Fibroblast of skin of right biceps (primary cell): ENCODE results near the gene GRM2.
A peak's percentile ranks its signal among the peaks of the same experiment; 100 is the strongest.

Source experiments
- DNase-seq: peaks from one replicate; pipeline ENCODE4 v3.0.0-alpha.2; 2013

GRM2 gene

GRCh38 chr3:51706021-51706485 lies 815 bp upstream of the GRM2 start:
- DNase-seq: no peak

GRCh38 chr3:51708216-51708845 lies 1.5 kb downstream of the GRM2 start:
- DNase-seq: no peak

- no peak for DNase-seq
Measured at GRCh38 chr3:51709004-51709420, 2.1 kb downstream of the GRM2 start.

- DNase-seq: no peak
Measured at GRCh38 chr3:51709675-51710074, 2.8 kb downstream of the GRM2 start.

GRCh38 chr3:51710631-51711351 lies 3.9 kb downstream of the GRM2 start:
- no peak for DNase-seq

GRCh38 chr3:51711352-51712037 lies 4.6 kb downstream of the GRM2 start:
- no peak for DNase-seq

- no peak for DNase-seq
Measured at GRCh38 chr3:51712038-51712420, 5.2 kb downstream of the GRM2 start.

GRCh38 chr3:51712511-51712931 lies 5.7 kb downstream of the GRM2 start:
- no peak for DNase-seq

- no peak for DNase-seq
Measured at GRCh38 chr3:51712963-51713362, 6.1 kb downstream of the GRM2 start.

GRCh38 chr3:51715231-51715976 lies 8.5 kb downstream of the GRM2 start:
- DNase-seq: no peak

GRCh38 chr3:51715977-51716294 lies 9.1 kb downstream of the GRM2 start:
- DNase-seq: no peak

GRCh38 chr3:51716805-51717204 lies 9.9 kb downstream of the GRM2 start:
- DNase-seq: no peak

GRCh38 chr3:51717446-51717845 lies 10.6 kb downstream of the GRM2 start:
- no peak for DNase-seq

- no peak for DNase-seq
Measured at GRCh38 chr3:51717947-51718346, 11.1 kb downstream of the GRM2 start.

GRCh38 chr3:51718547-51719409 lies 11.9 kb downstream of the GRM2 start:
- DNase-seq: peak; percentile 19

GRCh38 chr3:51719410-51720025 lies 12.7 kb downstream of the GRM2 start:
- no peak for DNase-seq

- DNase-seq: no peak
Measured at GRCh38 chr3:51720292-51721061, 13.6 kb downstream of the GRM2 start.

- DNase-seq: no peak
Measured at GRCh38 chr3:51721062-51721745, 14.3 kb downstream of the GRM2 start.

GRCh38 chr3:51722362-51722761 lies 15.5 kb downstream of the GRM2 start:
- DNase-seq: no peak

- DNase-seq: no peak
Measured at GRCh38 chr3:51727500-51727899, 20.6 kb downstream of the GRM2 start.
